H9 (cell line): Measurements from ENCODE around the gene ATRN. TPM values are rescaled to one million over a fixed set of nuclear protein-coding genes. Genes with fewer than 3 reads are reported as not detected.

Experiments used
- DNase-seq: peaks from one replicate; pipeline ENCODE4 v3.0.0-alpha.2; 2017
- H2AFZ ChIP-seq: one replicate; pipeline ENCODE4 v1.6.1; 2013; ENCODE audit warnings: mild to moderate bottlenecking, low read length, control low read depth, moderate library complexity
- H2AK5ac ChIP-seq: 2 replicates; pipeline ENCODE4 v1.6.1; 2013; ENCODE audit warnings: low read length, control low read depth, mixed read lengths; ENCODE audit not compliant: insufficient read length
- H2BK120ac ChIP-seq: one replicate; pipeline ENCODE4 v1.6.1; 2013; ENCODE audit warnings: low read depth, mild to moderate bottlenecking, low read length, control low read depth, inconsistent platforms; ENCODE audit not compliant: poor library complexity, severe bottlenecking
- H2BK12ac ChIP-seq: 2 replicates; pipeline ENCODE4 v1.6.1; 2013; ENCODE audit warnings: low read length, control low read depth, mixed read lengths, low read depth; ENCODE audit not compliant: insufficient read length
- H2BK15ac ChIP-seq: 2 replicates; pipeline ENCODE4 v1.6.1; 2013; ENCODE audit warnings: low read depth, low read length, control low read depth
- H2BK20ac ChIP-seq: one replicate; pipeline ENCODE4 v1.6.1; 2013; ENCODE audit warnings: low read depth, mild to moderate bottlenecking, low read length, control low read depth, inconsistent platforms; ENCODE audit not compliant: poor library complexity, severe bottlenecking
- H2BK5ac ChIP-seq: 2 replicates; pipeline ENCODE4 v1.6.1; 2013; ENCODE audit warnings: low read length, control low read depth, mixed read lengths; ENCODE audit not compliant: insufficient read length
- H3K14ac ChIP-seq: 2 replicates; pipeline ENCODE4 v1.6.1; 2013; ENCODE audit warnings: low read length, control low read depth; ENCODE audit not compliant: insufficient read depth
- H3K18ac ChIP-seq: 2 replicates; pipeline ENCODE4 v1.6.1; 2013; ENCODE audit warnings: low read depth, mild to moderate bottlenecking, mixed read lengths, low read length, control low read depth; ENCODE audit not compliant: insufficient read length
- H3K23ac ChIP-seq: 2 replicates; pipeline ENCODE4 v1.6.1; 2013; ENCODE audit warnings: low read length, control low read depth, mixed read lengths, low read depth; ENCODE audit not compliant: insufficient read length
- H3K23me2 ChIP-seq: 2 replicates; pipeline ENCODE4 v1.6.1; 2013; ENCODE audit warnings: low read depth, mild to moderate bottlenecking, mixed read lengths, low read length, control low read depth; ENCODE audit not compliant: insufficient read length, poor library complexity, severe bottlenecking
- H3K27ac ChIP-seq: 2 replicates; pipeline ENCODE4 v1.5.1; 2013; ENCODE audit warnings: low read length, control low read depth, mixed read lengths, low read depth; ENCODE audit not compliant: insufficient read length
- H3K27me3 ChIP-seq: 2 replicates; pipeline ENCODE4 v1.6.1; 2013; ENCODE audit warnings: low read length, control low read depth, inconsistent platforms; ENCODE audit not compliant: insufficient read depth
- H3K4ac ChIP-seq: 2 replicates; pipeline ENCODE4 v1.6.1; 2013; ENCODE audit warnings: low read depth, mild to moderate bottlenecking, control low read depth, inconsistent platforms, low read length, moderate library complexity
- H3K4me1 ChIP-seq: 2 replicates; pipeline ENCODE4 v1.6.1; 2013; ENCODE audit warnings: low read length, control low read depth, inconsistent platforms; ENCODE audit not compliant: insufficient read depth
- H3K4me2 ChIP-seq: 2 replicates; pipeline ENCODE4 v1.6.1; 2013; ENCODE audit warnings: low read length, control low read depth, mixed read lengths; ENCODE audit not compliant: insufficient read length, insufficient read depth
- H3K56ac ChIP-seq: 2 replicates; pipeline ENCODE4 v1.6.1; 2013; ENCODE audit warnings: low read depth, mild to moderate bottlenecking, mixed read lengths, low read length, control low read depth; ENCODE audit not compliant: insufficient read length
- H3K79me1 ChIP-seq: 2 replicates; pipeline ENCODE4 v1.6.1; 2013; ENCODE audit warnings: low read depth, mild to moderate bottlenecking, moderate library complexity, low read length, control low read depth, inconsistent platforms; ENCODE audit not compliant: insufficient read depth, poor library complexity, severe bottlenecking
- H3K79me2 ChIP-seq: 2 replicates; pipeline ENCODE4 v1.6.1; 2013; ENCODE audit warnings: low read length, control low read depth, inconsistent platforms; ENCODE audit not compliant: insufficient read depth
- H3K9ac ChIP-seq: 2 replicates; pipeline ENCODE4 v1.6.1; 2013; ENCODE audit warnings: low read length, control low read depth, mixed read lengths; ENCODE audit not compliant: insufficient read length; ENCODE audit errors: extremely low read depth
- H3K9me3 ChIP-seq: one replicate; pipeline ENCODE4 v1.6.1; 2013; ENCODE audit warnings: low read depth, low read length, inconsistent platforms; ENCODE audit not compliant: control insufficient read depth
- H3T11ph ChIP-seq: one replicate; pipeline ENCODE4 v1.6.1; 2013; ENCODE audit warnings: mild to moderate bottlenecking, low read length, control low read depth, inconsistent platforms
- H4K20me1 ChIP-seq: one replicate; pipeline ENCODE4 v1.6.1; 2013; ENCODE audit not compliant: control insufficient read depth, insufficient read length, insufficient read depth
- H4K5ac ChIP-seq: 2 replicates; pipeline ENCODE4 v1.6.1; 2013; ENCODE audit warnings: low read depth, mild to moderate bottlenecking, mixed read lengths, low read length, control low read depth; ENCODE audit not compliant: insufficient read length
- H4K8ac ChIP-seq: replicated peaks from 2 replicates; pipeline ENCODE4 v1.6.1; 2013; ENCODE audit warnings: low read length, control low read depth, mixed read lengths, low read depth; ENCODE audit not compliant: insufficient read length
- H4K91ac ChIP-seq: 2 replicates; pipeline ENCODE4 v1.6.1; 2013; ENCODE audit warnings: low read depth, mild to moderate bottlenecking, moderate library complexity, mixed read lengths, low read length, control low read depth; ENCODE audit not compliant: insufficient read length
- H3K27ac Mint-ChIP-seq, 3 experiments: 2 replicates in 2 of 3; 3 replicates in 1 of 3; pipeline ENCODE4 v1.8.0; 2020 to 2021; ENCODE audit warnings: mixed read lengths in 3 of 3, mild to moderate bottlenecking in 1 of 3, moderate library complexity in 1 of 3
- H3K27me3 Mint-ChIP-seq: 2 replicates; pipeline ENCODE4 v1.8.0; 2021; ENCODE audit warnings: low read depth, mild to moderate bottlenecking, moderate library complexity, mixed read lengths
- H3K36me3 Mint-ChIP-seq, 3 experiments: 2 replicates in 2 of 3; 3 replicates in 1 of 3; pipeline ENCODE4 v1.8.0; 2020 to 2021; ENCODE audit warnings: low read depth in 3 of 3, mixed read lengths in 3 of 3; ENCODE audit not compliant: insufficient read depth in 1 of 3
- H3K4me1 Mint-ChIP-seq, 2 experiments: 2 replicates each; pipeline ENCODE4 v1.8.0; 2020; ENCODE audit warnings: mixed read lengths in 2 of 2
- H3K4me3 Mint-ChIP-seq, 2 experiments: 2 replicates in 1 of 2; 3 replicates in 1 of 2; pipeline ENCODE4 v1.8.0; 2020 to 2021; ENCODE audit warnings: mild to moderate bottlenecking in 2 of 2, mixed read lengths in 2 of 2, moderate library complexity in 1 of 2
- H3K9me3 Mint-ChIP-seq, 2 experiments: 2 replicates in 1 of 2; 3 replicates in 1 of 2; pipeline ENCODE4 v1.8.0; 2020; ENCODE audit warnings: mild to moderate bottlenecking in 2 of 2, mixed read lengths in 2 of 2, moderate library complexity in 1 of 2
- WGBS: extraction: QIAGEN DNeasy Blood & Tissue Kit; methylation state at CpG from one replicate; pipeline ENCODE4 v1.1.7; 2013; ENCODE audit warnings: missing lambda C conversion rate, low lambda C conversion rate, mixed read lengths; ENCODE audit not compliant: insufficient read length; ENCODE audit errors: extremely low coverage; 5-methylcytosine and 5-hydroxymethylcytosine counted together
- total RNA-seq: library from RNA; stranded (reverse); gene quantifications from 2 replicates; pipeline ENCODE4 v1.2.1, GENCODE V29; 2021
- TF ChIP-seq, protein P1 (sequence below): fragments of 200-600 bp; sonication (generic); conservative IDR thresholded peaks from 3 replicates; pipeline ENCODE4 v1.8.0; 2021; ENCODE audit warnings: antibody characterized with exemption, mild to moderate bottlenecking

ATRN gene
- total RNA-seq, 1 experiment from 2014 or later, result 23.1 TPM

GRCh38 chr20:3692706-3693294 is 222.0 kb downstream of the ATRN start:
- TF ChIP-seq, protein P1, sequence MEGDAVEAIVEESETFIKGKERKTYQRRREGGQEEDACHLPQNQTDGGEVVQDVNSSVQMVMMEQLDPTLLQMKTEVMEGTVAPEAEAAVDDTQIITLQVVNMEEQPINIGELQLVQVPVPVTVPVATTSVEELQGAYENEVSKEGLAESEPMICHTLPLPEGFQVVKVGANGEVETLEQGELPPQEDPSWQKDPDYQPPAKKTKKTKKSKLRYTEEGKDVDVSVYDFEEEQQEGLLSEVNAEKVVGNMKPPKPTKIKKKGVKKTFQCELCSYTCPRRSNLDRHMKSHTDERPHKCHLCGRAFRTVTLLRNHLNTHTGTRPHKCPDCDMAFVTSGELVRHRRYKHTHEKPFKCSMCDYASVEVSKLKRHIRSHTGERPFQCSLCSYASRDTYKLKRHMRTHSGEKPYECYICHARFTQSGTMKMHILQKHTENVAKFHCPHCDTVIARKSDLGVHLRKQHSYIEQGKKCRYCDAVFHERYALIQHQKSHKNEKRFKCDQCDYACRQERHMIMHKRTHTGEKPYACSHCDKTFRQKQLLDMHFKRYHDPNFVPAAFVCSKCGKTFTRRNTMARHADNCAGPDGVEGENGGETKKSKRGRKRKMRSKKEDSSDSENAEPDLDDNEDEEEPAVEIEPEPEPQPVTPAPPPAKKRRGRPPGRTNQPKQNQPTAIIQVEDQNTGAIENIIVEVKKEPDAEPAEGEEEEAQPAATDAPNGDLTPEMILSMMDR, result no peak
- no peak overlapping the region for H4K91ac ChIP-seq
- Mint-ChIP-seq H3K4me3 (no peak overlapping the region), H3K4me1 (peaks cover under 1 to 3% of the 10 kb centered on the region in 2 experiments; a peak in 3 of 4 replicates), H3K27me3 (peaks cover 4% of the 10 kb centered on the region), H3K27ac (no peak overlapping the region), H3K36me3 (no peaks in the 10 kb centered on the region; a peak in 1 of 7 replicates), H3K9me3 (peaks cover 3% of the 10 kb centered on the region in 2 experiments; a peak in 3 of 5 replicates)
- no peak overlapping the region for H3K23ac ChIP-seq
- H2BK20ac ChIP-seq, result no peak overlapping the region
- no peak for DNase-seq
- H2BK15ac ChIP-seq, result no peak overlapping the region
- H3K14ac ChIP-seq, result no peak overlapping the region; the same call in 1 of the 2 replicates
- no peak overlapping the region for H2BK5ac ChIP-seq
- no peak overlapping the region for H4K8ac ChIP-seq
- no peak overlapping the region for H2AK5ac ChIP-seq
- no peaks in the 10 kb centered on the region for H3K79me2 ChIP-seq
- no peaks in the 10 kb centered on the region for H4K20me1 ChIP-seq
- H3K79me1 ChIP-seq, result no peaks in the 10 kb centered on the region
- no peak overlapping the region for H2AFZ ChIP-seq
- no peaks in the 10 kb centered on the region for H3K27me3 ChIP-seq
- H3K4me2 ChIP-seq, result no peak overlapping the region
- H3K27ac ChIP-seq, result no peak overlapping the region
- H3T11ph ChIP-seq, result no peak overlapping the region
- no peaks in the 10 kb centered on the region for H3K9me3 ChIP-seq
- no peaks in the 10 kb centered on the region for H3K23me2 ChIP-seq
- no peak overlapping the region for H3K18ac ChIP-seq
- no peak overlapping the region for H4K5ac ChIP-seq
- WGBS, result no CpG with 5 or more reads among the region's 23 CpGs
- H3K9ac ChIP-seq, result no peak overlapping the region
- H2BK120ac ChIP-seq, result no peak overlapping the region
- no peak overlapping the region for H3K56ac ChIP-seq
- H3K4ac ChIP-seq, result no peak overlapping the region
- no peak overlapping the region for H2BK12ac ChIP-seq
- H3K4me1 ChIP-seq, result no peaks in the 10 kb centered on the region
